Measurements from ENCODE around the gene SOS2. TPM values are rescaled to one million over a fixed set of nuclear protein-coding genes. Genes with fewer than 3 reads are reported as not detected.

The SOS2 gene
- total and polyA plus RNA-seq, 8 donors: 5.8 to 69.0 (median 27.3) TPM

- peak overlapping the region; percentile 72 to 79 (median 76) for H3K4me3 ChIP-seq
- no peaks in the 10 kb centered on the region for H3K27me3 ChIP-seq
- 21 to 37% (median 26%) methylated on average over 2 of the region's 2 CpGs for WGBS, 5 donors
- H3K27ac ChIP-seq: peak overlapping the region in 4 of 5 donors; percentile 95 to 98 (median 98)
- no peaks in the 10 kb centered on the region for H3K9me3 ChIP-seq
- TF ChIP-seq POLR2AphosphoS5 (IDR thresholded peaks at IDR 0.05) (no peak), EP300 (IDR thresholded peaks at IDR 0.05) (no peak), CTCF (IDR thresholded peaks at IDR 0.05) (no peak), POLR2A (IDR thresholded peaks at IDR 0.05) (no peak)
- H3K36me3 ChIP-seq: no peaks in the 10 kb centered on the region
- peaks cover 25 to 71% (median 53%) of the 10 kb centered on the region in 4 donors for H3K4me1 ChIP-seq
- intact Hi-C loops (cut with DNase I; ENCODE audit: low total_unique reads): no loop called here
- DNase-seq: no peak
Observed at GRCh38 chr14:50229681-50230080, 1.7 kb downstream of the SOS2 start.

- Histone ChIP-seq H3K36me3 (peaks cover 0 to 1% (median 0%) of the 10 kb centered on the region in 4 donors), H3K9me3 (no peaks in the 10 kb centered on the region), H3K27me3 (no peaks in the 10 kb centered on the region), H3K4me1 (peaks cover 25 to 76% (median 53%) of the 10 kb centered on the region in 4 donors), H3K4me3 (no peak overlapping the region), H3K27ac (no peak overlapping the region)
- 97 to 100% (median 98%) methylated on average over 2 of the region's 2 CpGs for WGBS, 5 donors
- DNase-seq: no peak
- intact Hi-C loops (cut with DNase I; ENCODE audit: low total_unique reads): no loop called here
- TF ChIP-seq POLR2A (IDR thresholded peaks at IDR 0.05): no peak
- TF ChIP-seq CTCF (IDR thresholded peaks at IDR 0.05): no peak
- TF ChIP-seq EP300 (IDR thresholded peaks at IDR 0.05): no peak
- TF ChIP-seq POLR2AphosphoS5 (IDR thresholded peaks at IDR 0.05): no peak
Observed at GRCh38 chr14:50228313-50228712, 3.1 kb downstream of the SOS2 start.

GRCh38 chr14:50225974-50226297, 5.4 kb downstream of the SOS2 start:
- DNase-seq: no peak
- Histone ChIP-seq H3K27me3 (no peaks in the 10 kb centered on the region), H3K36me3 (peaks cover 0 to 4% (median 0%) of the 10 kb centered on the region in 4 donors), H3K27ac (peak overlapping the region in 4 of 5 donors; percentile 15 to 64 (median 34)), H3K4me1 (peaks cover 25 to 83% (median 50%) of the 10 kb centered on the region in 4 donors), H3K9me3 (no peaks in the 10 kb centered on the region), H3K4me3 (no peak overlapping the region)
- TF ChIP-seq POLR2A (IDR thresholded peaks at IDR 0.05): no peak
- no peak for TF ChIP-seq EP300 (IDR thresholded peaks at IDR 0.05)
- no peak for TF ChIP-seq CTCF (IDR thresholded peaks at IDR 0.05)
- TF ChIP-seq POLR2AphosphoS5 (IDR thresholded peaks at IDR 0.05): no peak
- WGBS, 5 donors: 63 to 72% (median 70%) methylated on average over 5 of the region's 5 CpGs
- intact Hi-C loops (cut with DNase I; ENCODE audit: low total_unique reads): no loop called here

- no peaks in the 10 kb centered on the region for H3K9me3 ChIP-seq
- TF ChIP-seq CTCF (IDR thresholded peaks at IDR 0.05) (no peak), EP300 (IDR thresholded peaks at IDR 0.05) (no peak), POLR2AphosphoS5 (IDR thresholded peaks at IDR 0.05) (peak in 2 of 3 donors; percentile 36 to 41), POLR2A (IDR thresholded peaks at IDR 0.05) (no peak)
- peaks cover 25 to 87% (median 52%) of the 10 kb centered on the region in 4 donors for H3K4me1 ChIP-seq
- DNase-seq: peak in 1 of 2 donors; percentile 74
- H3K27me3 ChIP-seq: no peaks in the 10 kb centered on the region
- H3K27ac ChIP-seq: peak overlapping the region in 4 of 5 donors; percentile 15 to 64 (median 34)
- H3K4me3 ChIP-seq: peak overlapping the region in 1 of 4 donors; percentile 22
- intact Hi-C loops (cut with DNase I; ENCODE audit: low total_unique reads): no loop called here
- peaks cover 0 to 4% (median 0%) of the 10 kb centered on the region in 4 donors for H3K36me3 ChIP-seq
- 26 to 31% (median 28%) methylated on average over 5 of the region's 5 CpGs for WGBS, 5 donors
Observed at GRCh38 chr14:50225067-50225973, 6.1 kb downstream of the SOS2 start.
